A549 (cell line): ENCODE results near the gene MAP3K21.

Experiments
- CTCF ChIP-seq: fragments of >200 bp; sonication (Bioruptor Twin); formaldehyde crosslinking; IDR thresholded peaks from 3 replicates; pipeline ENCODE4 v1.5.1; 2016
- ELK1 ChIP-seq: fragments of 150-350 bp; IDR thresholded peaks from 2 replicates; pipeline ENCODE4 v1.6.1; 2014; ENCODE audit warnings: low read depth, mild to moderate bottlenecking, low read length
- EP300 ChIP-seq, 2 experiments: fragments of >200 bp; sonication (Bioruptor Twin); formaldehyde crosslinking; IDR thresholded peaks; 2 replicates in 1 of 2; 3 replicates in 1 of 2; pipeline ENCODE4 v1.6.1; 2016 to 2017
- POLR2A ChIP-seq: IDR thresholded peaks from 2 replicates; pipeline ENCODE4 v1.6.1; 2012; ENCODE audit warnings: mild to moderate bottlenecking, low read length
- TFCP2L1 ChIP-seq: fragments of 250-450 bp; sonication (Bioruptor Pico); IDR thresholded peaks from 2 replicates; pipeline ENCODE4 v1.5.0; 2021; ENCODE audit warnings: mild to moderate bottlenecking
- ZFP36 ChIP-seq: fragments of 450-650 bp; IDR thresholded peaks from 2 replicates; pipeline ENCODE4 v1.6.1; 2014; ENCODE audit warnings: borderline replicate concordance; ENCODE audit not compliant: partially characterized antibody

GRCh38 chr1:233295975-233296322 lies 31.6 kb upstream of the MAP3K21 start:
- TF ChIP-seq TFCP2L1 (CRISPR knock-in tag) (no peak), CTCF (no peak), POLR2A (no peak), ELK1 (no peak), EP300 (IDR thresholded peaks at IDR 0.05) (no peak), ZFP36 (no peak)
